Ovary (tissue), 9 donors: ENCODE data around the gene PRUNE1. TPM values are rescaled to one million over a fixed set of nuclear protein-coding genes. Genes with fewer than 3 reads are reported as not detected.

Experiments
- DNase-seq, 5 donors: peaks; one replicate each; pipeline ENCODE4 v3.0.0-alpha.2; 2019 to 2020
- H3K27ac ChIP-seq, 2 donors: fragments of 200-600 bp; one replicate each; pipeline versions ENCODE4 v1.5.1 to v1.8.0; 2019 to 2022
- H3K27me3 ChIP-seq: fragments of 200-600 bp; one replicate; pipeline ENCODE4 v1.8.0; 2022
- H3K36me3 ChIP-seq: fragments of 200-600 bp; sonication (generic); one replicate; pipeline ENCODE4 v1.5.1; 2019
- H3K4me1 ChIP-seq: one replicate; pipeline ENCODE4 v1.8.1; 2013; ENCODE audit warnings: mild to moderate bottlenecking, moderate library complexity; ENCODE audit not compliant: insufficient read depth
- H3K4me3 ChIP-seq: fragments of 200-600 bp; sonication (generic); one replicate; pipeline ENCODE4 v1.5.1; 2017
- H3K9me3 ChIP-seq, 2 donors: fragments of 200-600 bp in 1 of 2; sonication (generic) in 1 of 2; one replicate each; pipeline versions ENCODE4 v1.5.1 to v1.8.1; 2013 to 2019; ENCODE audit warnings: mild to moderate bottlenecking in 1 of 2, moderate library complexity in 1 of 2
- EP300 ChIP-seq: sonication (generic); formaldehyde crosslinking; IDR thresholded peaks from one replicate; pipeline ENCODE4 v1.6.1; 2017; ENCODE audit warnings: antibody characterized with exemption
- POLR2A ChIP-seq: fragments of 450-650 bp; IDR thresholded peaks from one replicate; pipeline ENCODE4 v1.6.1; 2017; ENCODE audit warnings: antibody characterized with exemption, mild to moderate bottlenecking, moderate library complexity
- WGBS, 3 donors: extraction: QIAGEN DNeasy Blood & Tissue Kit in 1 of 3; methylation state at CpG; one replicate each; pipeline versions ENCODE4 v1.1.5 to v1.1.7; 2013 to 2017; 5-methylcytosine and 5-hydroxymethylcytosine counted together
- intact Hi-C, 4 donors: fragments of 100-400 bp; cut with DNase I; formaldehyde crosslinking; loops; one replicate each; pipeline versions ENCODE4 v1.11.0 to v1.15.1; 2022 to 2023
- polyA plus RNA-seq, 2 donors: library from polyadenylated mRNA; stranded (reverse); fragments of 200-250 nt in 1 of 2; fragments of 350-450 nt in 1 of 2; fragmentation: Illumina TruSeq in 1 of 2; extraction: RNeasy Lipid Tissue Mini Kit (QIAGEN cat#74804) in 1 of 2; gene quantifications; one replicate each; pipeline ENCODE4 v1.2.3, GENCODE V29; 2013 to 2014
- total RNA-seq, 7 donors: library from RNA; depleted of rRNA in 2 of 7; stranded (reverse); fragments of >200 nt in 2 of 7; fragmentation: NEBNext Ultra II Directional in 3 of 7; extraction: Animal tissue kit (Norgen Biotek cat#: 25700) in 3 of 7; gene quantifications; one replicate each; pipeline versions ENCODE4 v1.1.0 to v1.2.4, GENCODE V29; 2016 to 2023
- TF ChIP-seq, protein P1 (sequence below), 3 donors: fragments of 450-650 bp in 2 of 3; fragments of 200-600 bp in 1 of 3; IDR thresholded peaks; one replicate each; pipeline versions ENCODE4 v1.5.1 to v1.8.0; 2016 to 2022; ENCODE audit warnings: antibody characterized with exemption in 3 of 3, mild to moderate bottlenecking in 1 of 3
- donor health status: DM: no; HTN: no; CAD: no; lungs with moderate emphysema.
- donor health status: DM: no; HTN: no; CAD: no.
- donor health status: Bipolar disorder and iron deficiency.
- donor health status: DM: yes; HTN: yes; CAD: no.
- donor health status: DM: no; HTN: no; CAD: no.
- donor health status: DM: yes; HTN: yes; CAD: no.

Gene PRUNE1
- total and polyA plus RNA-seq, 9 donors: 17.2 to 30.7 (median 22.9) TPM

DNA sequence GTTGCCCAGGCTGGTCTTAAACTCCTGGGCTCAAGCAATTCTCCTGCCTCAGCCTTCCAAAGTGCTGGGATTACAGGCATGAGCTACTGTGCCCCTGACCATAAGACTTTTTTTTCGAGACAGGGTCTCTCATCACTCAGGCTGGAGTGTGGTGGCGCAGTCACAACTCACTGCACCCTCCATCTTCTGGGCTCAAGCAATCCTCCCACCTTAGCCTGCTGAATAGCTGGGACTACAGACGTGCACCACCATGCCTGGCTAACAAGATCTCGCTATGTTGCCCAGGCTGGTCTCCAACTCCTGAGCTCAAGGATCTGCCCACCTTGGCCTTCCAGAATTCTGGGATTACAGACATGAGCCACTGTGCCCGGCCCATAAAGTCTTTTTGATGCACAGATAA is 41.2 kb downstream of the PRUNE1 start:
- DNase-seq: no peak
- intact Hi-C loops: loop anchor here in 1 of 4 donors (2.0 kb wide), 1 partner anchor 21 kb away; the partner anchor contains the start of gene GABPB2
- Histone ChIP-seq H3K4me3 (no peak overlapping the region), H3K4me1 (no peaks in the 10 kb centered on the region), H3K27me3 (no peaks in the 10 kb centered on the region), H3K27ac (no peak overlapping the region), H3K9me3 (no peaks in the 10 kb centered on the region), H3K36me3 (no peaks in the 10 kb centered on the region)
- TF ChIP-seq POLR2A (no peak), EP300 (no peak)
- TF ChIP-seq, protein P1, sequence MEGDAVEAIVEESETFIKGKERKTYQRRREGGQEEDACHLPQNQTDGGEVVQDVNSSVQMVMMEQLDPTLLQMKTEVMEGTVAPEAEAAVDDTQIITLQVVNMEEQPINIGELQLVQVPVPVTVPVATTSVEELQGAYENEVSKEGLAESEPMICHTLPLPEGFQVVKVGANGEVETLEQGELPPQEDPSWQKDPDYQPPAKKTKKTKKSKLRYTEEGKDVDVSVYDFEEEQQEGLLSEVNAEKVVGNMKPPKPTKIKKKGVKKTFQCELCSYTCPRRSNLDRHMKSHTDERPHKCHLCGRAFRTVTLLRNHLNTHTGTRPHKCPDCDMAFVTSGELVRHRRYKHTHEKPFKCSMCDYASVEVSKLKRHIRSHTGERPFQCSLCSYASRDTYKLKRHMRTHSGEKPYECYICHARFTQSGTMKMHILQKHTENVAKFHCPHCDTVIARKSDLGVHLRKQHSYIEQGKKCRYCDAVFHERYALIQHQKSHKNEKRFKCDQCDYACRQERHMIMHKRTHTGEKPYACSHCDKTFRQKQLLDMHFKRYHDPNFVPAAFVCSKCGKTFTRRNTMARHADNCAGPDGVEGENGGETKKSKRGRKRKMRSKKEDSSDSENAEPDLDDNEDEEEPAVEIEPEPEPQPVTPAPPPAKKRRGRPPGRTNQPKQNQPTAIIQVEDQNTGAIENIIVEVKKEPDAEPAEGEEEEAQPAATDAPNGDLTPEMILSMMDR (IDR thresholded peaks at IDR 0.05): no peak
- 87% methylated on average over 5 of the region's 5 CpGs for WGBS, 3 donors

- H3K27me3 ChIP-seq: no peaks in the 10 kb centered on the region
- no peaks in the 10 kb centered on the region for H3K4me1 ChIP-seq
- H3K36me3 ChIP-seq: no peaks in the 10 kb centered on the region
- intact Hi-C loops: no loop called here
- 75 to 84% (median 81%) methylated on average over 2 of the region's 2 CpGs for WGBS, 3 donors
- no peak for DNase-seq
- TF ChIP-seq EP300 (no peak), POLR2A (no peak)
- TF ChIP-seq, protein P1 (IDR thresholded peaks at IDR 0.05): no peak
- no peak overlapping the region for H3K27ac ChIP-seq
- H3K9me3 ChIP-seq: no peaks in the 10 kb centered on the region
- no peak overlapping the region for H3K4me3 ChIP-seq
Measured at GRCh38 chr1:151050051-151050688, 41.9 kb downstream of the PRUNE1 start.

DNA sequence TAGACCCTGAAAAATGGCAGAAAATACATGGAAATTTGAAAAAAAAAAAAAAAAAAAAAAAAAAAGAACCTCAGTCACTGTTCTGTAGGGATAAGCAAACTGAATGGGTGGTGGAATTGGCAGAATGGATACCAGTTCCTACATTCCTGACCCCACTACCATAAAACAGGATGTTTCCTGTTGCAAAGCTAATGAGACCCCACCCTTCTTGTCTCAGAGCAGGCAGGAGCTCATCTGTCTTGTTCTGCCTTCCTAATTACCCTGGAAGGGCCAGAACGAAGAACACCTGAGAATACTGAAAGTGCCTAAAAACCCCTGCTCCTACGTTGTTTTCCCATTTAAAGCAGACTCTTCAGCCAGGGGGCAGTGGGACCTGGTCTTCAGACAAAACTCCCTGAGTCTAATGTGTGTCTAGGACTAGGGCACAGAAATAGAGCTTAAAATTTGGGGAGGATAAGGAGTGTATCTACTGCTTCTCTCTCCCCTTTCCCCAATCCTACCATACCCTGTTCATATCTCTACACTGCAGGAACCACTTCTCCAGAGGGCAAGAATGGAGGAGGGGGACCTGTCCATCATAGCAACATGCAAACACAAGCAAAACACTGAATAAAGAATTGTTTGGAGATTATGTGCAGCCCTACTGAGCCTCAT is 43.2 kb downstream of the PRUNE1 start:
- WGBS, 3 donors: 58 to 72% (median 69%) methylated on average over 2 of the region's 2 CpGs
- no peak overlapping the region for H3K27ac ChIP-seq
- intact Hi-C loops: no loop called here
- no peaks in the 10 kb centered on the region for H3K27me3 ChIP-seq
- no peaks in the 10 kb centered on the region for H3K9me3 ChIP-seq
- no peak overlapping the region for H3K4me3 ChIP-seq
- no peak for DNase-seq
- no peak for TF ChIP-seq POLR2A
- TF ChIP-seq EP300: no peak
- TF ChIP-seq, protein P1 (IDR thresholded peaks at IDR 0.05): no peak
- no peaks in the 10 kb centered on the region for H3K4me1 ChIP-seq
- no peaks in the 10 kb centered on the region for H3K36me3 ChIP-seq

DNA sequence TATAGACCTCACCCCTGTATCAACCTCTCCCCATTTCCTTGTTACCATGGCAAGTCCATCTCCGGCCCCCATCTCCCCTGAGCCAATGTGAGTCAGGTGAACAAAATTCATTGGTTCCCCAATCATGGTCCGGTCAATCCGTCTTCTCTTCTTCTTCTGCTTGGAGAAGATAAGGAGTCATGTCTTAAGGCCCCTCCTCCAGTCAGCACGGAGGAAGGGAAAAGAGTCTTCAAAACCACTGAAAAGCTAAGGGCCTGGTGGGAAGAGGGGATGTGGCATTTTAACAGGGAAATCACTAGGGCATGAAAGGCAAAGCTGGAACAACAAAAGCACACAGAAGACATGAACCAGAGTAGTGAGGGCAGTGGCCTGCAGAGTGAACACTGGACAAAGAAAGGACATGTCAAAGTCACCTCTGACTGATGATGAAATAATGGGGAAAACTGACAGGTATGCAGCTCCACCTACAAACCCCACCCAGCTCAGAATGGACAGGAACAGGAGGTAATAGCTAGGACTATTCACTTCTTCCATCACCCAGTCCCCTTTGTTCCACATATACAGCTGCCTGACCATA is 46.8 kb downstream of the PRUNE1 start:
- intact Hi-C loops: no loop called here
- Histone ChIP-seq H3K36me3 (no peaks in the 10 kb centered on the region), H3K4me1 (peaks cover 13% of the 10 kb centered on the region)

More for the DNA sequence above, 46.8 kb downstream of the PRUNE1 start:
- Histone ChIP-seq H3K27me3 (no peaks in the 10 kb centered on the region), H3K27ac (no peak overlapping the region), H3K4me3 (no peak overlapping the region), H3K9me3 (no peaks in the 10 kb centered on the region)
- DNase-seq: no peak
- 83 to 86% (median 85%) methylated on average over 4 of the region's 4 CpGs for WGBS, 3 donors
- TF ChIP-seq, protein P1 (IDR thresholded peaks at IDR 0.05): no peak
- no peak for TF ChIP-seq POLR2A
